ENCODE data around the gene RNF41.

The RNF41 gene

GRCh38 chr12:56152756-56153677 lies 68.7 kb downstream of the RNF41 start:
- DNase-seq (ENCODE audit: low read depth, low spot score): no peak

Measured in brain pericyte (primary cell).